Chondrocyte (in vitro differentiated cells): Measurements from ENCODE around the gene PHLDB2. TPM values are rescaled to one million over a fixed set of nuclear protein-coding genes. Genes with fewer than 3 reads are reported as not detected.

Source experiments
- DNase-seq: peaks from one replicate; pipeline ENCODE4 v3.0.0; 2021; ENCODE audit warnings: mixed read lengths, low spot score
- H3K27ac Mint-ChIP-seq: one replicate; pipeline ENCODE4 v1.8.0; 2021; ENCODE audit warnings: mild to moderate bottlenecking, moderate library complexity, mixed read lengths; ENCODE audit not compliant: unreplicated experiment
- H3K27me3 Mint-ChIP-seq: 2 replicates; pipeline ENCODE4 v1.8.0; 2021; ENCODE audit warnings: low read depth, mixed read lengths
- H3K36me3 Mint-ChIP-seq: 2 replicates; pipeline ENCODE4 v1.8.0; 2021; ENCODE audit warnings: low read depth, mixed read lengths
- H3K4me1 Mint-ChIP-seq: 2 replicates; pipeline ENCODE4 v1.8.0; 2021; ENCODE audit warnings: low read depth, mild to moderate bottlenecking, mixed read lengths
- H3K4me3 Mint-ChIP-seq: one replicate; pipeline ENCODE4 v1.8.0; 2021; ENCODE audit warnings: mild to moderate bottlenecking, moderate library complexity, mixed read lengths; ENCODE audit not compliant: unreplicated experiment
- H3K9me3 Mint-ChIP-seq: 2 replicates; pipeline ENCODE4 v1.8.0; 2021; ENCODE audit warnings: low read depth, mixed read lengths
- total RNA-seq: library from RNA; stranded (reverse); gene quantifications from 3 replicates; pipeline ENCODE4 v1.2.1, GENCODE V29; 2021
- TF ChIP-seq, protein P1 (sequence below): fragments of 200-600 bp; sonication (generic); IDR thresholded peaks from 2 replicates; pipeline ENCODE4 v1.5.0; 2021; ENCODE audit warnings: antibody characterized with exemption, mild to moderate bottlenecking, moderate library complexity

PHLDB2 gene
- total RNA-seq, 1 donor from 2014 or later, result 138 TPM

DNA sequence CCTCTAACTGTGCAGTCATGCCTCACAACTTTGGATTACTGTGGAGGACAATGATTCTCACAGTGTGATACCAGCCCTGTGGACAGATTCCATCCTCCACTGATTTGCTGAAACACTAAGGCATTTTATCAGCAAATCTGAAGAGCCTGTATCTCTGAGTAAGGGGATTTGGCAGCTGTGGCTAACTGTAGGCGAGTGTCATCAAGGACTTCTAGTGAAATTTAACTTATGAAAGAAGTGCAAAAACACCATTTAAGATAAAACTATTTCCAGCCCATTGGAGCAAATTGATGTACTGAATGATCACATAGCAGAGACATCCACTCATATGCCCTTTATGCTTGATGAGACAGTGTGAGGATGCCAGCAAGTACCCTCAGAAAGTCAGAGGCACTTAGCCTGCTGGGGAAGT is 161.6 kb downstream of the PHLDB2 start:
- Mint-ChIP-seq H3K27me3 (no peaks in the 10 kb centered on the region), H3K4me1 (no peaks in the 10 kb centered on the region), H3K27ac (no peak overlapping the region), H3K9me3 (peaks cover 7% of the 10 kb centered on the region), H3K4me3 (no peak overlapping the region), H3K36me3 (no peaks in the 10 kb centered on the region)
- no peak for DNase-seq
- TF ChIP-seq, protein P1, sequence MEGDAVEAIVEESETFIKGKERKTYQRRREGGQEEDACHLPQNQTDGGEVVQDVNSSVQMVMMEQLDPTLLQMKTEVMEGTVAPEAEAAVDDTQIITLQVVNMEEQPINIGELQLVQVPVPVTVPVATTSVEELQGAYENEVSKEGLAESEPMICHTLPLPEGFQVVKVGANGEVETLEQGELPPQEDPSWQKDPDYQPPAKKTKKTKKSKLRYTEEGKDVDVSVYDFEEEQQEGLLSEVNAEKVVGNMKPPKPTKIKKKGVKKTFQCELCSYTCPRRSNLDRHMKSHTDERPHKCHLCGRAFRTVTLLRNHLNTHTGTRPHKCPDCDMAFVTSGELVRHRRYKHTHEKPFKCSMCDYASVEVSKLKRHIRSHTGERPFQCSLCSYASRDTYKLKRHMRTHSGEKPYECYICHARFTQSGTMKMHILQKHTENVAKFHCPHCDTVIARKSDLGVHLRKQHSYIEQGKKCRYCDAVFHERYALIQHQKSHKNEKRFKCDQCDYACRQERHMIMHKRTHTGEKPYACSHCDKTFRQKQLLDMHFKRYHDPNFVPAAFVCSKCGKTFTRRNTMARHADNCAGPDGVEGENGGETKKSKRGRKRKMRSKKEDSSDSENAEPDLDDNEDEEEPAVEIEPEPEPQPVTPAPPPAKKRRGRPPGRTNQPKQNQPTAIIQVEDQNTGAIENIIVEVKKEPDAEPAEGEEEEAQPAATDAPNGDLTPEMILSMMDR, result no peak

Other genes with a start within 250 kb of the PHLDB2 start
- gene PLCXD2, start 184.6 kb upstream of the PHLDB2 start, total RNA-seq, result 1.0 to 1.9 TPM (median 1.0 TPM) in 3 replicates
- 26.3 to 35.5 TPM (median 26.5 TPM) in 3 replicates for gene ABHD10, start 119.8 kb downstream of the PHLDB2 start, total RNA-seq
- gene TAGLN3, start 139.7 kb downstream of the PHLDB2 start, total RNA-seq, result not detected in 3 replicates
- gene TMPRSS7, start 175.5 kb downstream of the PHLDB2 start, total RNA-seq, result not detected in 3 replicates
- gene C3orf52, start 227.1 kb downstream of the PHLDB2 start, total RNA-seq, result 2.1 to 5.8 TPM (median 4.3 TPM) in 3 replicates